ENCODE measurements around the gene CWC25.

DNA sequence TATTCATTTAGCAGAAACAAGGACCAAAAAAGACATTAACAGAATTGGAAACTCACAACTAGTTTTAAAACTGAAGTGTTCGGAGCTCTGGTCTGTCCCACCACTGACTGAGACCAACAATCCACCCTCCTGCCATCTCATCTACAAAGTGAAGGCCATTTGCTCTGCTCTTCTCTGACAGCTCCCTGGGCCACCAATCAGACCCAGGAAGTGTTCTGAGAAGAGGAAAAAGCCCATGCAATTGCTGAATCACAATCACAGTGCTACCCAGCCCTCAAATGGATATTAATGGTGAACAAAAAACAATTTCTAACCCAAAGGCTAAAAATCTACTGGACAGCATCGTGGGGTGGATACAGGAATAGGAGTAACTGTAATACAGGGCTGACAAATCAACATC, 26.3 kb upstream of the CWC25 start:
- TF ChIP-seq EZH2 (IDR thresholded peaks at IDR 0.05) (no peak), POLR2AphosphoS5 (IDR thresholded peaks at IDR 0.05; ENCODE audit: borderline replicate concordance, low read depth, low read length) (no peak)

All from SK-N-MC (cell line).